Stimulated activated naive CD4-positive, alpha-beta T cell (primary cell): ENCODE measurements around the gene HLA-DQA1.
"Not testable (repeated sequence)": the region's sequence is repeated elsewhere in the genome, so short reads cannot be mapped to it uniquely, and the experiment has no call there.

Experiments
- DNase-seq, 6 experiments: peaks; one replicate each; lab custom pipeline; 2025; lab: John Stamatoyannopoulos, UW

The HLA-DQA1 gene

DNA sequence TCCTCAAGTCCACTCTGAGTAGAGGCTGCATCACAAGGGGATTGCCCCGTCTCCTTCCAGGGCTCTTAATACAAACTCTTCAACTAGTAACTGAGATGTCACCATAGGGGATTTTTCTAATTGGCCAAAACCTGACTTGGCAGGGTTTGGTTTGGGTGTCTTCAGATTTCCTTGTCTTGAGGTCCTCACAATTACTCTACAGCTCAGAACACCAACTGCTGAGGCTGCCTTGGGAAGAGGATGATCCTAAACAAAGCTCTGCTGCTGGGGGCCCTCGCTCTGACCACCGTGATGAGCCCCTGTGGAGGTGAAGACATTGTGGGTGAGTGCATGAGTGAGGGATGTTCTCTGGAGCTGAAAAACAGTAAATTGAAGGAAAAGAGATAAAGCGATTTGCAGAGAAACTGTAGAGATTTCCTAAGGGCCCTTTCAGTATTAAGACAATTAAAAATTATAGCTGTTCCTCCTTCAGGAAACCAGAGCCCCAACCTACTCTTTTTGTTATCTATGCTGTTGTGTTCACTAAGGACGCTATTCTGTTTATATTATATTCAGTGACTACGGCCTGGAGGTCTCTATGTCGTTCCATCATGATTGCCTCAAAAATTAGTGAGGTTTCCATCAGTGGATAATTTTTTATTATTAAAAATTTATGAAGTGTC lies at the start of gene HLA-DQA1:
Gene HLA-DQA1 (plus strand): TSS at position 188 of the 662 bp plus-strand sequence. CDS start 53 bp downstream, at position 241.
- DNase-seq, result no peak

DNA sequence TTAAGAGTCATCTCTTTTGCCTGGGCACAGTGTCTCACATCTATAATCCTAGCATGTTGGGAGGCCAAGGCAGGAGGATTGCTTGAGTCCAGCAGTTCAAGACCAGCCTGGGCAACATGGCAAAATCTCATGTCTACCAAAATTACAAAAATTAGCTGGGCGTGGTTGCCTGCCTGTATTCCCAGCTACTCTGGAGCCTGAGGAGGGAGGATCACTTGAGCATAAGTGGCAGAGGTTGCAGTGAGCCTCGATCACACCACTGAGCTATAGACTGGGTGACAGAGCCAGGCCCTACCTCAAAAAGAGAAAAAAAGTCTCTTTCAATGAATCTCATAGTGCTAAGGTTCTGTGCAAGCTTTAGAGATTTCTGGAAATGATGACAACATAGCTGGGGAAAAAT lies 49.0 kb upstream of the HLA-DQA1 start:
- DNase-seq, result no peak

GRCh38 chr6:32589596-32590449 lies 47.4 kb upstream of the HLA-DQA1 start, which contains the start of gene HLA-DRB1:
Gene HLA-DRB1 (minus strand): TSS chr6:32589848. CDS start chr6:32589742, 106 bp downstream.
- peak in 1 of 6 experiments; percentile 7 for DNase-seq

GRCh38 chr6:32590713-32591112 lies 46.5 kb upstream of the HLA-DQA1 start:
- DNase-seq, result not testable (repeated sequence)

- no peak for DNase-seq
Measured at GRCh38 chr6:32597024-32597423, 40.2 kb upstream of the HLA-DQA1 start.

- DNase-seq, result no peak
Measured at GRCh38 chr6:32602383-32602782, 34.8 kb upstream of the HLA-DQA1 start.

GRCh38 chr6:32603222-32603621 lies 34.0 kb upstream of the HLA-DQA1 start:
- no peak for DNase-seq

DNA sequence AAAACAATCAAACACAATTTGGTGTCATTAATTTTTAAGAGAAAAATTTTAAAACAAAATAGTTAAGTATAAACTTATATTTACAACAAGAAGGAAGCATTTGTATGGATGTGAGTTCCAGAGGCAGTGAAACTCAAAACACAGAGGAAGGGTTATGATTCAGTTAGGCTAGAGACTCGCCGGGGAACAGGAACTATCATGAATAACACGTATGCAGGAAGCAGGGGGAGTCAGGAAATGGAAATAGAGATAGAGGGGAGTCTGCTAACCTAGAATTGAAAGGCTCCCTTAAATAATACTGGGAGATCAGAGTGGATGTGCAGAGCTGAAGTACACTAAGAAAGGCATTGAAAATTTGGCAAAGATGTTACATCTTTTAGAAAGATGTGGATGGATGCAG lies 33.3 kb upstream of the HLA-DQA1 start:
- no peak for DNase-seq

- DNase-seq, result no peak
Measured at GRCh38 chr6:32604434-32604877, 32.8 kb upstream of the HLA-DQA1 start.

DNA sequence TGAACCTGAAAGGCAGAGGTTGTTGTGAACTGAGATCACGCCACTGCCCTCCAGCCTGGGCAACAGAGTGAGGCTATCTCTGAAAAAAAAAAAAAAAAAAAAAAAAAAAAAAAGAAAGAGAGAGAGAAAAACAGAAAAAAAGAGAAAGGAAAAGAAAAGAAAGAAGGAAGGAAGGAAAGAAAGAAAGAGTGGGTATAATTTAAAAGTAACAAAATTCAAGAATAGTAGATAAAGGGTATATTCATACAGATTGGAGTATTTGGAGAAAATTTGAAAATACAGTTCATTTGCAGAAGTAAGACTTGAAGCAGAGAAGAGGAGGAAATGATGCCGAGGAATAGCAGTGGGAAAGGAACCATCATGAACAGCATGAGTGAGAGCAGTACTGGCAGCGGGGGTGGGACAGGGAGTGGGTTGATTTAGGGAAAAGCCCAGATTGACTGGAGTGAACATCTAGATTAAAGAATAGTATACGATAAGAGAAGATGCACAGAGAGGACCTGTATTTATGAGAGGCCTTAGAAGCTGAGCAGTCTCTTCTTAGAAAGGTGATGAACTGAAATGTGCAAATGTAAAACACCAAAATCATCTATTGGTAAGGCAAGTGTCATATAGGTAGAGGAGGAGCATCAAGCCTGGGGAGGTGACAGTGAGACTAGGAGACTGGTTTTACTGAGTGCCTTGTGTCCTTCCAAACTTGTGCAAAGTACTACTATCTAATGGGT lies 29.8 kb upstream of the HLA-DQA1 start:
- DNase-seq, result no peak

GRCh38 chr6:32607988-32608298 lies 29.3 kb upstream of the HLA-DQA1 start:
- DNase-seq, result no peak

GRCh38 chr6:32608362-32608761 lies 28.8 kb upstream of the HLA-DQA1 start:
- no peak for DNase-seq

DNA sequence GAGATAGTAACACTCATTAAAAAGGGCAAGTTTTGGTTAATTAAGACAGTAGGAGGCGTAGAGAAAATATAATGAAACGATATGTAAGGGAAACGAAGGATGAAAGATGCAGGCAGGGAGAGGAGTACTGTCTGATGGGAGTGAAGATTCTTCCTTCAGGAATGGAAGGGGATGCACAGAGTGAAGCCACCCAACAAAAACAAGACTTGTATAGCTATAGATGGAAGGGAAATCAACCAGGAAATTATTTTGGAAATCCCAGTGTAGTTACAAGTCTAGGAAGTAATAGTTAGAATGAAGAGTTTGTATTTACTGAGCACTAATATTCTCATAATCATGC lies 27.8 kb upstream of the HLA-DQA1 start:
- no peak for DNase-seq

- peak in 5 of 6 experiments; percentile 44 to 58 (median 45) for DNase-seq
Measured at GRCh38 chr6:32609731-32610640, 27.2 kb upstream of the HLA-DQA1 start.

DNA sequence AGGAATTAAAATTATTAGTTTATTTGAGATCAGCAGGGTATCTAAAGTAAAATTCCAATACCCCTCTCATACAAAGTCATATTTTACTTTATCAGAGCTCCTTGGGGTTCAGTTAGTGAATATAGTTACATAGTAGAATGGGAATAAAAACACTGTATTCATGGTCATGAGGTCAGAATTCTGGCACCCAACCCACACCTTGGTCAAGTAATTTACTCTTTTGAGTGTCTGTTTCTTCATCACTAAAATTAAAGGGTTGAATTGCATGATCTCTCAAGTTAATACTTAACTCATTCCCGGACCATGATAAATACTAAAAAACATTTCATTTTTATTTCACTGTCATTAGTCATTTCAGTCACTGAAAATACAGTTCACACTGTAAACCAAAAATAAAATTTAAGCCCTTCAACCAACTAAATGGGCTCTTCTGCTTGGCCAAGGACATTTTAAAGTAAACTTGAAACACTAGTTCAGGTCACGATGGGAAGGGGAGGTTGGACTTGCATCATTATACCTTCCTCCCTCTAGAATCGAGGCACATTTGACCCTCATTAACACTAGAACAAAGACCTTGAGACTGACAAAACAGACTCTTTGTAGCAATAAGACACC lies 26.4 kb upstream of the HLA-DQA1 start:
- no peak for DNase-seq

DNA sequence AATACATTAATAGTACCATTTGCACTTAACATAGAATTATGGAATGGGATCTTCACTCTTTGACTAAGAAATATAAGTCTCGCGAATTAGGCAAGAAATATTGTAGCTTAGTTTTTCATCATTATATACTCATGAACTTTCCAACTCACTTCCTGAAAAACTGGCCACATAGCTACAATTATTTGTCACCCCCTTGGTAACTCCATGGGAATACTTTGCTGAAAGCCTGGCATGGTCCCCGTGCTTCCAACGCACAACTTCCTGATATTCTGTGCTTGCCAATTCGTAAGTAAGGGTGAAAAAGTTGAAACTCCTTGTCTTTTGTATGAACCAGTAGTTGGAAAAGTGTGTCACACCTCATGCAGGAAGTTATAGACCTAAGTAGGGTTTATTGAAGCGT lies 23.7 kb upstream of the HLA-DQA1 start:
- DNase-seq, result no peak

- no peak for DNase-seq
Measured at GRCh38 chr6:32614366-32615081, 22.7 kb upstream of the HLA-DQA1 start.

GRCh38 chr6:32615885-32616532 lies 21.2 kb upstream of the HLA-DQA1 start:
- DNase-seq, result no peak

DNA sequence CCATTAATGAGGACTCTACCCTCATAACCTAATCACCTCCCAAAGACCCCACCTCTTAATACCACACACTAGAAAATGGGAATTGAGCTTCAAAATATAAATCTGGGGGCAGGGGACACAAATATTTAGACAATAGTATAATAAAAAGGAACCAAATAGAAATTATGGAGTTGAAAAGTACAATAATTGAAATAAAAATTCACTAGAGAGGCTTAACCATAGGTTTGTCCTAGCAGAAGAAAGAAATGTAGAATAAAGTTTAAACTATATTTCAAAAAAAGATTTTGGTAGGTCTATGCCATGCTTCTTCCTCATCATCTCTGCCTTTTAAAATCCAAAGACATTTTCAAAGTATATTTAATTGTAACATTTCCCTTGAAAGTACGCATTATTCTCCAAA lies 19.5 kb upstream of the HLA-DQA1 start:
- DNase-seq, result no peak

DNA sequence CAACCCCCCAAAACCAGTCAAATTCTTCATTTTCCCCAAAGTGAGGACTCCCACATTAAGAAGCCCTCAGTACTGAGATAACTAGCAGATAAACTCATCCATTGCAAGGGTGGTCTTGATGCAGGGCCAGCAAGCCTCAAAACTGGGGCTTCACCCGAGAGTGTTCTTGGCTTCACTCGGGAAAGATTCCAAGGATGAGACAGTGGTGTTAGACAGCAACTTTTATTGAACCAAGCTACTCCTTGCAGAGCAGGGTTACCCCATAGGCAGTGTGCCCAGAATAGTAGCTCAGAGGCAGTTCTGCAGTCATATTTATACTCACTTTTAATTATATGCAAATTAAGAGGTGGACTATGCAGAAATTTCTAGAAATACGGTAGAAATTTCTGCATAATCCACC lies 15.8 kb upstream of the HLA-DQA1 start:
- DNase-seq, result no peak
